ENCODE measurements around the gene LY6G6D.

DNA sequence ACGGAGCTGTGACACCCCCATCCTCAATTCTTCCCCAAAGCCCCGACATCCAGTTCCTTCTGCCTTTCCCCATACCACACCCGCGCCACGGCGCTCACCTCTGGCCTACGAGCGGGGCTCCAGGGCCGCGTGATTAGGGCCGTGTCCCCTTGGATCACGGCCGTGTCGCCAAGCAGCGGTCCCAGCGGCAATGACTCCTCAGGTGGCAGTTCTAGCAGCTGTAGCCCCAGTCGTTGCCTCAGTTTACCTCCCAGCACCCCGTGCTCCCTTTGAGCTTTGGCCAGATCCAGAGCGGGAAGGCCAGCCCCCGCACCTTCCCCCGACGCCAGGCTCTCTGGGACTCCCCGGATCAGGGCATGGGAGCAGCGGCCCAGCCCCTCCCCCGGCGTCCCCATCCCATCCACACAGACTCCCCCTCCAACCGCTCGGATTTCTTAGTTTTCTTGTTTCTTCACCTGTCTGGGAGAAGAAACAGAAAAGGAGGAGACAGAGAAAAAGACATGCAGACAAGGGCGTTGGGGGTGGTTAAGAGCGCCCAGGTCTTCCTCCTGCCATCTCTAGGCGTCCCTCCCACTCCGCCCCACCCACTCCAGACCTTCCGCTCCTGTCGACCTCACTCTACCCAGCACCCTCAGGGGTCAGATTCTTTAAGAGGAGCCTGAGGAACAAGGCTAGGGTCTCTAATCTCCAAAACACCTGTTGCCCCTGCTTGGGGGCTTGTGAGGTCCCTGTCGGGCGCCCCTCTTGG, 13.8 kb downstream of the LY6G6D start, which contains the start of gene DDAH2:
- TF ChIP-seq, protein P1, sequence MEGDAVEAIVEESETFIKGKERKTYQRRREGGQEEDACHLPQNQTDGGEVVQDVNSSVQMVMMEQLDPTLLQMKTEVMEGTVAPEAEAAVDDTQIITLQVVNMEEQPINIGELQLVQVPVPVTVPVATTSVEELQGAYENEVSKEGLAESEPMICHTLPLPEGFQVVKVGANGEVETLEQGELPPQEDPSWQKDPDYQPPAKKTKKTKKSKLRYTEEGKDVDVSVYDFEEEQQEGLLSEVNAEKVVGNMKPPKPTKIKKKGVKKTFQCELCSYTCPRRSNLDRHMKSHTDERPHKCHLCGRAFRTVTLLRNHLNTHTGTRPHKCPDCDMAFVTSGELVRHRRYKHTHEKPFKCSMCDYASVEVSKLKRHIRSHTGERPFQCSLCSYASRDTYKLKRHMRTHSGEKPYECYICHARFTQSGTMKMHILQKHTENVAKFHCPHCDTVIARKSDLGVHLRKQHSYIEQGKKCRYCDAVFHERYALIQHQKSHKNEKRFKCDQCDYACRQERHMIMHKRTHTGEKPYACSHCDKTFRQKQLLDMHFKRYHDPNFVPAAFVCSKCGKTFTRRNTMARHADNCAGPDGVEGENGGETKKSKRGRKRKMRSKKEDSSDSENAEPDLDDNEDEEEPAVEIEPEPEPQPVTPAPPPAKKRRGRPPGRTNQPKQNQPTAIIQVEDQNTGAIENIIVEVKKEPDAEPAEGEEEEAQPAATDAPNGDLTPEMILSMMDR (IDR thresholded peaks at IDR 0.05; ENCODE audit: low read depth, low read length, missing input control), result no peak
- TF ChIP-seq TAF1 (conservative IDR thresholded peaks at IDR 0.05), result no peak
- TF ChIP-seq, protein P2, sequence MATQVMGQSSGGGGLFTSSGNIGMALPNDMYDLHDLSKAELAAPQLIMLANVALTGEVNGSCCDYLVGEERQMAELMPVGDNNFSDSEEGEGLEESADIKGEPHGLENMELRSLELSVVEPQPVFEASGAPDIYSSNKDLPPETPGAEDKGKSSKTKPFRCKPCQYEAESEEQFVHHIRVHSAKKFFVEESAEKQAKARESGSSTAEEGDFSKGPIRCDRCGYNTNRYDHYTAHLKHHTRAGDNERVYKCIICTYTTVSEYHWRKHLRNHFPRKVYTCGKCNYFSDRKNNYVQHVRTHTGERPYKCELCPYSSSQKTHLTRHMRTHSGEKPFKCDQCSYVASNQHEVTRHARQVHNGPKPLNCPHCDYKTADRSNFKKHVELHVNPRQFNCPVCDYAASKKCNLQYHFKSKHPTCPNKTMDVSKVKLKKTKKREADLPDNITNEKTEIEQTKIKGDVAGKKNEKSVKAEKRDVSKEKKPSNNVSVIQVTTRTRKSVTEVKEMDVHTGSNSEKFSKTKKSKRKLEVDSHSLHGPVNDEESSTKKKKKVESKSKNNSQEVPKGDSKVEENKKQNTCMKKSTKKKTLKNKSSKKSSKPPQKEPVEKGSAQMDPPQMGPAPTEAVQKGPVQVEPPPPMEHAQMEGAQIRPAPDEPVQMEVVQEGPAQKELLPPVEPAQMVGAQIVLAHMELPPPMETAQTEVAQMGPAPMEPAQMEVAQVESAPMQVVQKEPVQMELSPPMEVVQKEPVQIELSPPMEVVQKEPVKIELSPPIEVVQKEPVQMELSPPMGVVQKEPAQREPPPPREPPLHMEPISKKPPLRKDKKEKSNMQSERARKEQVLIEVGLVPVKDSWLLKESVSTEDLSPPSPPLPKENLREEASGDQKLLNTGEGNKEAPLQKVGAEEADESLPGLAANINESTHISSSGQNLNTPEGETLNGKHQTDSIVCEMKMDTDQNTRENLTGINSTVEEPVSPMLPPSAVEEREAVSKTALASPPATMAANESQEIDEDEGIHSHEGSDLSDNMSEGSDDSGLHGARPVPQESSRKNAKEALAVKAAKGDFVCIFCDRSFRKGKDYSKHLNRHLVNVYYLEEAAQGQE (IDR thresholded peaks at IDR 0.05), result no peak
- TF ChIP-seq HNF4A (conservative IDR thresholded peaks at IDR 0.05), result no peak
- TF ChIP-seq GABPA (IDR thresholded peaks at IDR 0.05 in 1 of 2, conservative IDR thresholded peaks at IDR 0.05 in 1 of 2), result no peak
- no peak for TF ChIP-seq RXRA (IDR thresholded peaks at IDR 0.05)
- no peak for TF ChIP-seq JUND (IDR thresholded peaks at IDR 0.05)
- no peak for TF ChIP-seq RAD21 (IDR thresholded peaks at IDR 0.05)
- no peak for TF ChIP-seq SP1 (IDR thresholded peaks at IDR 0.05)
- TF ChIP-seq, protein P3, sequence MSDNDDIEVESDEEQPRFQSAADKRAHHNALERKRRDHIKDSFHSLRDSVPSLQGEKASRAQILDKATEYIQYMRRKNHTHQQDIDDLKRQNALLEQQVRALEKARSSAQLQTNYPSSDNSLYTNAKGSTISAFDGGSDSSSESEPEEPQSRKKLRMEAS (IDR thresholded peaks at IDR 0.05), result no peak
- TF ChIP-seq YY1 (IDR thresholded peaks at IDR 0.05), result no peak
- TF ChIP-seq, protein P4, sequence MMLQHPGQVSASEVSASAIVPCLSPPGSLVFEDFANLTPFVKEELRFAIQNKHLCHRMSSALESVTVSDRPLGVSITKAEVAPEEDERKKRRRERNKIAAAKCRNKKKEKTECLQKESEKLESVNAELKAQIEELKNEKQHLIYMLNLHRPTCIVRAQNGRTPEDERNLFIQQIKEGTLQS (IDR thresholded peaks at IDR 0.05), result no peak
- no peak for TF ChIP-seq FOXA1 (IDR thresholded peaks at IDR 0.05)
- TF ChIP-seq, protein P5, sequence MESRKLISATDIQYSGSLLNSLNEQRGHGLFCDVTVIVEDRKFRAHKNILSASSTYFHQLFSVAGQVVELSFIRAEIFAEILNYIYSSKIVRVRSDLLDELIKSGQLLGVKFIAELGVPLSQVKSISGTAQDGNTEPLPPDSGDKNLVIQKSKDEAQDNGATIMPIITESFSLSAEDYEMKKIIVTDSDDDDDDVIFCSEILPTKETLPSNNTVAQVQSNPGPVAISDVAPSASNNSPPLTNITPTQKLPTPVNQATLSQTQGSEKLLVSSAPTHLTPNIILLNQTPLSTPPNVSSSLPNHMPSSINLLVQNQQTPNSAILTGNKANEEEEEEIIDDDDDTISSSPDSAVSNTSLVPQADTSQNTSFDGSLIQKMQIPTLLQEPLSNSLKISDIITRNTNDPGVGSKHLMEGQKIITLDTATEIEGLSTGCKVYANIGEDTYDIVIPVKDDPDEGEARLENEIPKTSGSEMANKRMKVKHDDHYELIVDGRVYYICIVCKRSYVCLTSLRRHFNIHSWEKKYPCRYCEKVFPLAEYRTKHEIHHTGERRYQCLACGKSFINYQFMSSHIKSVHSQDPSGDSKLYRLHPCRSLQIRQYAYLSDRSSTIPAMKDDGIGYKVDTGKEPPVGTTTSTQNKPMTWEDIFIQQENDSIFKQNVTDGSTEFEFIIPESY (IDR thresholded peaks at IDR 0.05), result no peak
